Sciatic nerve (tissue), 2 donors: ENCODE data around the gene RNF6. TPM values are rescaled to one million over a fixed set of nuclear protein-coding genes. Genes with fewer than 3 reads are reported as not detected.
"Not testable (repeated sequence)": the region's sequence is repeated elsewhere in the genome, so short reads cannot be mapped to it uniquely, and the experiment has no call there.

Experiments used
- ATAC-seq: fragments of 200-7000 bp; cut with Tn5 transposase; one replicate; pipeline ENCODE4 v1.9.1; 2020; ENCODE audit warnings: mild to moderate bottlenecking, moderate library complexity
- DNase-seq: peaks from one replicate; pipeline ENCODE4 v3.0.0-alpha.2; 2020; ENCODE audit warnings: low spot score
- intact Hi-C: fragments of 100-400 bp; cut with DNase I; formaldehyde crosslinking; loops from one replicate; pipeline ENCODE4 v1.14.2; 2022
- total RNA-seq: library from RNA; stranded (reverse); fragmentation: NEBNext Ultra II Directional; extraction: Animal tissue kit (Norgen Biotek cat#: 25700); gene quantifications from one replicate; pipeline ENCODE4 v1.2.1, GENCODE V29; 2021
- donor health status: DM: no; HTN: no; CAD: no.
- donor health status: DM: no; HTN: no; CAD: no.

RNF6 gene
- 29.7 TPM for total RNA-seq

- intact Hi-C loops = no loop called here
- DNase-seq (peak; percentile 94), ATAC-seq (peak; percentile 99)
Measured at GRCh38 chr13:26221721-26222519, at the start of gene RNF6. Gene RNF6, minus strand, starts transcription at chr13:26222314. Its CDS starts 2,665 bp downstream, at chr13:26219649.

GRCh38 chr13:26270707-26271106 is 48.6 kb upstream of the RNF6 start:
- intact Hi-C loops = no loop called here
- no peak for ATAC-seq
- DNase-seq = no peak

- ATAC-seq (no peak), DNase-seq (no peak)
- intact Hi-C loops = no loop called here
Measured at GRCh38 chr13:26266311-26266710, 44.2 kb upstream of the RNF6 start.

- intact Hi-C loops = no loop called here
- DNase-seq (no peak), ATAC-seq (no peak)
Measured at GRCh38 chr13:26262156-26262555, 40.0 kb upstream of the RNF6 start.

GRCh38 chr13:26259634-26260033 is 37.5 kb upstream of the RNF6 start:
- intact Hi-C loops = no loop called here
- DNase-seq (no peak), ATAC-seq (no peak)

GRCh38 chr13:26257049-26257448 is 34.9 kb upstream of the RNF6 start:
- no peak for DNase-seq
- intact Hi-C loops = no loop called here
- no peak for ATAC-seq

GRCh38 chr13:26255691-26256277 is 33.7 kb upstream of the RNF6 start:
- DNase-seq (no peak), ATAC-seq (no peak)
- intact Hi-C loops = no loop called here

- ATAC-seq (no peak), DNase-seq (no peak)
- intact Hi-C loops = no loop called here
Measured at GRCh38 chr13:26255115-26255514, 33.0 kb upstream of the RNF6 start.

- ATAC-seq = peak; percentile 5
- DNase-seq = peak; percentile 67
- intact Hi-C loops = no loop called here
Measured at GRCh38 chr13:26254583-26255111, 32.5 kb upstream of the RNF6 start.

GRCh38 chr13:26253787-26254582 is 31.9 kb upstream of the RNF6 start, which contains the start of gene CDK8:
Gene CDK8, plus strand, starts transcription at chr13:26254129. Its CDS starts 513 bp downstream, at chr13:26254642.
- ATAC-seq = peak; percentile 99
- peak; percentile 93 for DNase-seq
- intact Hi-C loops = no loop called here

- DNase-seq = no peak
- intact Hi-C loops = no loop called here
- no peak for ATAC-seq
Measured at GRCh38 chr13:26253262-26253786, 31.2 kb upstream of the RNF6 start.

GRCh38 chr13:26252006-26252405 is 29.9 kb upstream of the RNF6 start:
- ATAC-seq, DNase-seq, intact Hi-C loops: not testable (repeated sequence)

- intact Hi-C loops = no loop called here
- DNase-seq = no peak
- ATAC-seq = no peak
Measured at GRCh38 chr13:26249551-26249950, 27.4 kb upstream of the RNF6 start.

- ATAC-seq = peak; percentile 51
Measured at GRCh38 chr13:26247608-26248007, 25.5 kb upstream of the RNF6 start.

GRCh38 chr13:26247011-26247410 is 24.9 kb upstream of the RNF6 start:
- no peak for DNase-seq
- no peak for ATAC-seq
- intact Hi-C loops = no loop called here

More at GRCh38 chr13:26247608-26248007, 25.5 kb upstream of the RNF6 start:
- intact Hi-C loops = no loop called here
- no peak for DNase-seq

- intact Hi-C loops = no loop called here
- ATAC-seq (no peak), DNase-seq (no peak)
Measured at GRCh38 chr13:26246154-26246553, 24.0 kb upstream of the RNF6 start.

GRCh38 chr13:26236296-26236695 is 14.2 kb upstream of the RNF6 start:
- DNase-seq (no peak), ATAC-seq (no peak)
- intact Hi-C loops = no loop called here

GRCh38 chr13:26230703-26231102 is 8.6 kb upstream of the RNF6 start:
- intact Hi-C loops = no loop called here
- DNase-seq (no peak), ATAC-seq (no peak)

GRCh38 chr13:26229080-26229615 is 7.0 kb upstream of the RNF6 start:
- DNase-seq = no peak
- intact Hi-C loops = no loop called here
- ATAC-seq = no peak
